Adrenal gland (tissue), 5 donors: ENCODE data around the gene STX19.

ENCODE experiments used
- CTCF ChIP-seq, 6 experiments: fragments of 450-650 bp in 4 of 6; fragments of 200-600 bp in 2 of 6; sonication (generic) in 1 of 6; IDR thresholded peaks; 1 replicate in 5 of 6; 2 replicates in 1 of 6; pipeline versions ENCODE4 v1.5.1 to v1.8.0; 2016 to 2021; ENCODE audit warnings: antibody characterized with exemption in 6 of 6, mild to moderate bottlenecking in 2 of 6, moderate library complexity in 1 of 6
- POLR2A ChIP-seq, 2 donors: fragments of 450-650 bp; IDR thresholded peaks; one replicate each; pipeline ENCODE4 v1.6.1; 2017; ENCODE audit warnings: antibody characterized with exemption in 2 of 2, mild to moderate bottlenecking in 2 of 2, moderate library complexity in 1 of 2
- donor health status: DM: no; HTN: no; CAD: no.

GRCh38 chr3:94050546-94050945 lies 22.1 kb upstream of the STX19 start:
- TF ChIP-seq POLR2A (IDR thresholded peaks at IDR 0.05) (no peak), CTCF (IDR thresholded peaks at IDR 0.05) (no peak)
